Inflammatory macrophage (primary cell): ENCODE data around the gene RHD.
"Not testable (repeated sequence)": the region's sequence is repeated elsewhere in the genome, so short reads cannot be mapped to it uniquely, and the experiment has no call there.

Source experiments
- DNase-seq, 2 donors: peaks; one replicate each; pipeline ENCODE4 v3.0.0-alpha.2; 2020 to 2022

Gene RHD

GRCh38 chr1:25309085-25309484 lies 36.8 kb downstream of the RHD start:
- DNase-seq, result peak; percentile 78 to 89

GRCh38 chr1:25309486-25309885 lies 37.2 kb downstream of the RHD start:
- not testable (repeated sequence) for DNase-seq

GRCh38 chr1:25312806-25313470 lies 40.6 kb downstream of the RHD start:
- DNase-seq, result peak in 1 of 2 donors; percentile 3

GRCh38 chr1:25320314-25320938 lies 48.1 kb downstream of the RHD start:
- DNase-seq, result not testable (repeated sequence)

- not testable (repeated sequence) for DNase-seq
Observed at GRCh38 chr1:25322127-25322526, 49.8 kb downstream of the RHD start.

- not testable (repeated sequence) for DNase-seq
Observed at GRCh38 chr1:25324407-25324806, 52.1 kb downstream of the RHD start.

- not testable (repeated sequence) for DNase-seq
Observed at GRCh38 chr1:25327864-25328790, 55.8 kb downstream of the RHD start.

GRCh38 chr1:25328791-25329185 lies 56.5 kb downstream of the RHD start:
- DNase-seq, result not testable (repeated sequence)

GRCh38 chr1:25329336-25329735 lies 57.0 kb downstream of the RHD start:
- not testable (repeated sequence) for DNase-seq

- DNase-seq, result peak; percentile 52 to 82
Observed at GRCh38 chr1:25329950-25330349, 57.6 kb downstream of the RHD start.

GRCh38 chr1:25336922-25337354 lies 64.6 kb downstream of the RHD start:
- DNase-seq, result not testable (repeated sequence)

GRCh38 chr1:25337483-25338187 lies 65.3 kb downstream of the RHD start:
- DNase-seq, result not testable (repeated sequence)

- peak; percentile 86 to 88 for DNase-seq
Observed at GRCh38 chr1:25338188-25338981, 66.1 kb downstream of the RHD start, which contains the start of gene TMEM50A. Gene TMEM50A (plus strand): TSS chr1:25338334. CDS start chr1:25340487, 2,153 bp downstream.

- DNase-seq, result peak in 1 of 2 donors; percentile 15
Observed at GRCh38 chr1:25338986-25339385, 66.7 kb downstream of the RHD start.

- DNase-seq, result no peak
Observed at GRCh38 chr1:25341746-25342145, 69.4 kb downstream of the RHD start.

GRCh38 chr1:25342846-25343245 lies 70.5 kb downstream of the RHD start:
- no peak for DNase-seq

- DNase-seq, result no peak
Observed at GRCh38 chr1:25343872-25344271, 71.6 kb downstream of the RHD start.

- DNase-seq, result no peak
Observed at GRCh38 chr1:25347556-25347955, 75.2 kb downstream of the RHD start.

GRCh38 chr1:25349606-25350005 lies 77.3 kb downstream of the RHD start:
- no peak for DNase-seq

- DNase-seq, result no peak
Observed at GRCh38 chr1:25355841-25356395, 83.6 kb downstream of the RHD start.

GRCh38 chr1:25356441-25356840 lies 84.1 kb downstream of the RHD start:
- DNase-seq, result no peak
